ENCODE data around the gene ITPRIPL2. TPM values are rescaled to one million over a fixed set of nuclear protein-coding genes. Genes with fewer than 3 reads are reported as not detected.

The ITPRIPL2 gene
- total and polyA plus RNA-seq, 2 of the 13 experiments (the other 11 are each of a cell fraction or from before 2014, with no cell fraction given): 5.9 to 12.6 TPM

GRCh38 chr16:19135896-19136438 lies 22.2 kb downstream of the ITPRIPL2 start (continued):
- TF ChIP-seq, protein P1, sequence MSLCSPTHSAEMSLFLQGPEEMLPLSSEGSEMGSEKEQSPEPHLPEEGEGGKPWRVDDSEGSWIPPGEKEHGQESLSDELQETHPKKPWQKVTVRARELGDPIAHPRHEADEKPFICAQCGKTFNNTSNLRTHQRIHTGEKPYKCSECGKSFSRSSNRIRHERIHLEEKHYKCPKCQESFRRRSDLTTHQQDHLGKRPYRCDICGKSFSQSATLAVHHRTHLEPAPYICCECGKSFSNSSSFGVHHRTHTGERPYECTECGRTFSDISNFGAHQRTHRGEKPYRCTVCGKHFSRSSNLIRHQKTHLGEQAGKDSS (CRISPR knock-in tag; IDR thresholded peaks at IDR 0.05; ENCODE audit: borderline replicate concordance, low read depth): 0 out of 2 replicates have a peak, but pooled peaks have one; percentile 26
- TF ChIP-seq ZNF577 (CRISPR knock-in tag; IDR thresholded peaks at IDR 0.05; ENCODE audit: borderline replicate concordance, low read depth): no peak
- 0 out of 2 replicates have a peak, but pooled peaks have one; percentile 51 for TF ChIP-seq NFE2L1 (CRISPR knock-in tag; IDR thresholded peaks at IDR 0.05; ENCODE audit: borderline replicate concordance)
- TF ChIP-seq FOXK1 (CRISPR knock-in tag; IDR thresholded peaks at IDR 0.05; ENCODE audit: borderline replicate concordance, low read depth): no peak
- TF ChIP-seq TEF (CRISPR knock-in tag; IDR thresholded peaks at IDR 0.05): no peak
- no peak for TF ChIP-seq ZBTB8A (CRISPR knock-in tag; IDR thresholded peaks at IDR 0.05; ENCODE audit: borderline replicate concordance, low read depth)
- no peak for TF ChIP-seq POLR2AphosphoS5 (IDR thresholded peaks at IDR 0.05; ENCODE audit: low read depth, low read length)
- TF ChIP-seq, protein P2, sequence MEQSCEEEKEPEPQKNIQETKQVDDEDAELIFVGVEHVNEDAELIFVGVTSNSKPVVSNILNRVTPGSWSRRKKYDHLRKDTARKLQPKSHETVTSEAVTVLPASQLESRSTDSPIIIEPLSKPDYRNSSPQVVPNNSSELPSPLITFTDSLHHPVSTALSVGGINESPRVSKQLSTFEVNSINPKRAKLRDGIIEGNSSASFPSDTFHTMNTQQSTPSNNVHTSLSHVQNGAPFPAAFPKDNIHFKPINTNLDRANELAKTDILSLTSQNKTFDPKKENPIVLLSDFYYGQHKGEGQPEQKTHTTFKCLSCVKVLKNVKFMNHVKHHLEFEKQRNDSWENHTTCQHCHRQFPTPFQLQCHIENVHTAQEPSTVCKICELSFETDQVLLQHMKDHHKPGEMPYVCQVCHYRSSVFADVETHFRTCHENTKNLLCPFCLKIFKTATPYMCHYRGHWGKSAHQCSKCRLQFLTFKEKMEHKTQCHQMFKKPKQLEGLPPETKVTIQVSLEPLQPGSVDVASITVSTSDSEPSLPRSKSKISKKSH (CRISPR knock-in tag; IDR thresholded peaks at IDR 0.05; ENCODE audit: borderline replicate concordance): 0 out of 2 replicates have a peak, but pooled peaks have one; percentile 42
- no peak for TF ChIP-seq ZNF230 (CRISPR knock-in tag; IDR thresholded peaks at IDR 0.05)
- no peak for TF ChIP-seq SPEN (CRISPR knock-in tag; IDR thresholded peaks at IDR 0.05; ENCODE audit: low read depth)
- TF ChIP-seq MXD3 (CRISPR knock-in tag; IDR thresholded peaks at IDR 0.05): no peak
- TF ChIP-seq, protein P3, sequence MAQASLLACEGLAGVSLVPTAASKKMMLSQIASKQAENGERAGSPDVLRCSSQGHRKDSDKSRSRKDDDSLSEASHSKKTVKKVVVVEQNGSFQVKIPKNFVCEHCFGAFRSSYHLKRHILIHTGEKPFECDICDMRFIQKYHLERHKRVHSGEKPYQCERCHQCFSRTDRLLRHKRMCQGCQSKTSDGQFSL (CRISPR knock-in tag; IDR thresholded peaks at IDR 0.05): no peak
- TF ChIP-seq ZNF816 (CRISPR knock-in tag; IDR thresholded peaks at IDR 0.05; ENCODE audit: borderline replicate concordance): no peak
- TF ChIP-seq ZNF34 (CRISPR knock-in tag; IDR thresholded peaks at IDR 0.05; ENCODE audit: borderline replicate concordance): no peak
- TF ChIP-seq SAP130 (CRISPR knock-in tag; IDR thresholded peaks at IDR 0.05; ENCODE audit: low read depth): peak; percentile 35; the same call in 1 of the 2 replicates
- TF ChIP-seq ZNF75D (CRISPR knock-in tag; IDR thresholded peaks at IDR 0.05; ENCODE audit: borderline replicate concordance): no peak
- no peak for TF ChIP-seq KLF15 (CRISPR knock-in tag; IDR thresholded peaks at IDR 0.05; ENCODE audit: borderline replicate concordance)
- no peak for TF ChIP-seq MLXIP (CRISPR knock-in tag; IDR thresholded peaks at IDR 0.05; ENCODE audit: borderline replicate concordance)
- TF ChIP-seq ATF7 (IDR thresholded peaks at IDR 0.05): no peak
- TF ChIP-seq ATF7 (CRISPR knock-in tag; IDR thresholded peaks at IDR 0.05): no peak
- no peak for TF ChIP-seq THAP8 (CRISPR knock-in tag; IDR thresholded peaks at IDR 0.05; ENCODE audit: borderline replicate concordance)
- TF ChIP-seq SP5 (CRISPR knock-in tag; IDR thresholded peaks at IDR 0.05; ENCODE audit: borderline replicate concordance, low read depth): 0 out of 2 replicates have a peak, but pooled peaks have one; percentile 33

All from HepG2 (cell line).